RWPE2 (cell line): ENCODE results near the gene CAMK1D.
"Not testable (repeated sequence)": the region's sequence is repeated elsewhere in the genome, so short reads cannot be mapped to it uniquely, and the experiment has no call there.

Experiments
- ATAC-seq: fragments of 200-7000 bp; cut with Tn5 transposase; 3 replicates; pipeline ENCODE4 v1.9.1; 2021; ENCODE audit warnings: low read depth
- DNase-seq: peaks from one replicate; pipeline ENCODE4 v3.0.0-alpha.2; 2020; ENCODE audit warnings: low spot score
- H3K27ac ChIP-seq: fragments of 450-650 bp; 2 replicates; pipeline ENCODE4 v1.5.1; 2017; ENCODE audit warnings: mild to moderate bottlenecking; ENCODE audit not compliant: poor library complexity, severe bottlenecking
- H3K27me3 ChIP-seq: fragments of 250-450 bp; sonication (Bioruptor Pico); 2 replicates; pipeline ENCODE4 v1.5.1; 2021; ENCODE audit warnings: mild to moderate bottlenecking, moderate library complexity; ENCODE audit not compliant: insufficient read depth, poor library complexity, severe bottlenecking
- H3K36me3 ChIP-seq: fragments of 250-450 bp; sonication (Bioruptor Pico); 2 replicates; pipeline ENCODE4 v1.5.1; 2020; ENCODE audit warnings: low read depth, mild to moderate bottlenecking, moderate library complexity
- H3K4me1 ChIP-seq: fragments of 250-450 bp; sonication (Bioruptor Pico); 2 replicates; pipeline ENCODE4 v1.5.1; 2021; ENCODE audit warnings: mild to moderate bottlenecking, moderate library complexity; ENCODE audit not compliant: insufficient read depth, poor library complexity, severe bottlenecking
- H3K4me3 ChIP-seq: fragments of 250-450 bp; sonication (Bioruptor Pico); 2 replicates; pipeline ENCODE4 v1.5.1; 2021; ENCODE audit warnings: mild to moderate bottlenecking, moderate library complexity; ENCODE audit not compliant: severe bottlenecking
- H3K9me3 ChIP-seq: fragments of 250-450 bp; sonication (Bioruptor Pico); 2 replicates; pipeline ENCODE4 v1.5.1; 2021; ENCODE audit warnings: mild to moderate bottlenecking, moderate library complexity; ENCODE audit not compliant: severe bottlenecking
- TF ChIP-seq, protein P1 (sequence below): fragments of 450-650 bp; IDR thresholded peaks from one replicate; pipeline ENCODE4 v1.5.1; 2017; ENCODE audit warnings: mild to moderate bottlenecking, moderate library complexity; ENCODE audit not compliant: poor library complexity, severe bottlenecking

CAMK1D gene

DNA sequence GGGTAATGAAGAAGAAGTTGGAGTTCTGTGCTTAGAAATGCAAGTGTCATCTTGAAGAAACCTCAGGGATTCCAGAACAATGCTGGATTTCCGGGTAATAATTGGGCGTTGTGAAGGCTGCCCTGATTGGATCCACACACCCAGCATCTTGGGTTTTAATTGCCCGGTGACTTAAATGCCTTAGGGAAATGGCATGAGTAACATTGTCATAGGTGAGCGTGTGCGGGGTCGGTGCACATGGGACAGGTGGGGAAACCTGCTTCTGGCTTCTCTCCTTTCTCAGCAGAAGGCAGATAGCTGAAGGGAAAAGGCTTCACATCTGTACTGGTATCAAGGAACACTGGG lies 15.2 kb upstream of the CAMK1D start:
- Histone ChIP-seq H3K4me1 (peaks cover 14% of the 10 kb centered on the region), H3K9me3 (no peaks in the 10 kb centered on the region), H3K27me3 (no peaks in the 10 kb centered on the region), H3K4me3 (no peak overlapping the region), H3K36me3 (no peaks in the 10 kb centered on the region), H3K27ac (peak overlapping the region; percentile 87)
- no peak for ATAC-seq
- TF ChIP-seq, protein P1, sequence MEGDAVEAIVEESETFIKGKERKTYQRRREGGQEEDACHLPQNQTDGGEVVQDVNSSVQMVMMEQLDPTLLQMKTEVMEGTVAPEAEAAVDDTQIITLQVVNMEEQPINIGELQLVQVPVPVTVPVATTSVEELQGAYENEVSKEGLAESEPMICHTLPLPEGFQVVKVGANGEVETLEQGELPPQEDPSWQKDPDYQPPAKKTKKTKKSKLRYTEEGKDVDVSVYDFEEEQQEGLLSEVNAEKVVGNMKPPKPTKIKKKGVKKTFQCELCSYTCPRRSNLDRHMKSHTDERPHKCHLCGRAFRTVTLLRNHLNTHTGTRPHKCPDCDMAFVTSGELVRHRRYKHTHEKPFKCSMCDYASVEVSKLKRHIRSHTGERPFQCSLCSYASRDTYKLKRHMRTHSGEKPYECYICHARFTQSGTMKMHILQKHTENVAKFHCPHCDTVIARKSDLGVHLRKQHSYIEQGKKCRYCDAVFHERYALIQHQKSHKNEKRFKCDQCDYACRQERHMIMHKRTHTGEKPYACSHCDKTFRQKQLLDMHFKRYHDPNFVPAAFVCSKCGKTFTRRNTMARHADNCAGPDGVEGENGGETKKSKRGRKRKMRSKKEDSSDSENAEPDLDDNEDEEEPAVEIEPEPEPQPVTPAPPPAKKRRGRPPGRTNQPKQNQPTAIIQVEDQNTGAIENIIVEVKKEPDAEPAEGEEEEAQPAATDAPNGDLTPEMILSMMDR, result no peak
- DNase-seq, result no peak

GRCh38 chr10:12335169-12335568 lies 14.2 kb upstream of the CAMK1D start:
- DNase-seq, H3K36me3 ChIP-seq, ATAC-seq, H3K9me3 ChIP-seq, H3K27ac ChIP-seq, H3K4me3 ChIP-seq, H3K27me3 ChIP-seq: not testable (repeated sequence)
- peaks cover 14% of the 10 kb centered on the region for H3K4me1 ChIP-seq

- DNase-seq (no peak), ATAC-seq (no peak)
- TF ChIP-seq, protein P1, result no peak
- Histone ChIP-seq H3K4me3 (no peak overlapping the region), H3K36me3 (no peaks in the 10 kb centered on the region), H3K9me3 (no peaks in the 10 kb centered on the region), H3K27me3 (no peaks in the 10 kb centered on the region), H3K4me1 (peaks cover 13% of the 10 kb centered on the region), H3K27ac (no peak overlapping the region)
These were observed 11.6 kb upstream of the CAMK1D start for GRCh38 chr10:12337453-12338372.

- Histone ChIP-seq H3K36me3 (no peaks in the 10 kb centered on the region), H3K27me3 (no peaks in the 10 kb centered on the region), H3K27ac (no peak overlapping the region), H3K9me3 (no peaks in the 10 kb centered on the region), H3K4me3 (no peak overlapping the region), H3K4me1 (peaks cover 3% of the 10 kb centered on the region)
- ATAC-seq (no peak), DNase-seq (no peak)
- TF ChIP-seq, protein P1, result no peak
These were observed 10.4 kb upstream of the CAMK1D start for GRCh38 chr10:12338981-12339380.

- ATAC-seq (no peak), DNase-seq (no peak)
- Histone ChIP-seq H3K4me3 (no peak overlapping the region), H3K27ac (no peak overlapping the region), H3K36me3 (no peaks in the 10 kb centered on the region), H3K4me1 (no peaks in the 10 kb centered on the region), H3K27me3 (no peaks in the 10 kb centered on the region), H3K9me3 (no peaks in the 10 kb centered on the region)
- TF ChIP-seq, protein P1, result no peak
These were observed 9.0 kb upstream of the CAMK1D start for GRCh38 chr10:12340371-12340770.
